Left lobe of liver (tissue), 2 donors: Measurements from ENCODE around the gene CAMKMT. TPM values are rescaled to one million over a fixed set of nuclear protein-coding genes. Genes with fewer than 3 reads are reported as not detected.

Source experiments
- ATAC-seq: fragments of 200-7000 bp; cut with Tn5 transposase; one replicate; pipeline ENCODE4 v1.9.1; 2020; ENCODE audit warnings: mild to moderate bottlenecking, moderate library complexity
- DNase-seq: peaks from one replicate; pipeline ENCODE4 v3.0.0-alpha.2; 2020; ENCODE audit warnings: low spot score
- total RNA-seq: library from RNA; stranded (reverse); gene quantifications from one replicate; pipeline ENCODE4 v1.2.1, GENCODE V29; 2021
- donor health status: DM: no; HTN: no; CAD: no; lungs with moderate emphysema.
- donor health status: DM: no; HTN: yes; CAD: no.

CAMKMT gene
- 4.9 TPM for total RNA-seq

GRCh38 chr2:44361330-44362206 lies at the start of gene CAMKMT, which contains the start of gene PREPL:
TSS of gene CAMKMT (plus strand) at chr2:44361947.
TSS of gene PREPL (minus strand) at chr2:44361494. CDS start at chr2:44346342, 15,152 bp downstream.
- ATAC-seq (peak; percentile 94), DNase-seq (peak; percentile 98)

GRCh38 chr2:44314362-44314761 lies 47.4 kb upstream of the CAMKMT start:
- ATAC-seq (no peak), DNase-seq (no peak)

DNA sequence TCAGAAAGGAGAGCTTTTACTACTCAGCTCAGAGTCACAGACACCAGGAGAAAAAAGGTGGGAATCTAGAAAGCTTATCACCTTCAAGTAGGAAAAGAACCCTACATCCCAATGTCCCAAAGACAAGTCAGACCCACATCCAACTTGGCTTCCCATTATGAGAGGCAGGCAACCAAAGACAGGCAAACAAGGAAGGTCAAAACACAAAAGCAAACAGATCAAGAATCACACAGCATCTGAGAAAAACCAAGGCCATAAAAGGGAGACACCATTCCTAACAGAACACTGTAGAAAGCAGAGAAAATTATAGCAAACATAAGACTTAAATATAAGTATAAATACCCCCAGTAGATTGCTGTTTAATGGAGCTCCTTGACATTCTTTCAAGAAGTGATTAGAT lies 45.8 kb upstream of the CAMKMT start:
- ATAC-seq (no peak), DNase-seq (no peak)

GRCh38 chr2:44320832-44321231 lies 40.9 kb upstream of the CAMKMT start:
- ATAC-seq (no peak), DNase-seq (no peak)

DNA sequence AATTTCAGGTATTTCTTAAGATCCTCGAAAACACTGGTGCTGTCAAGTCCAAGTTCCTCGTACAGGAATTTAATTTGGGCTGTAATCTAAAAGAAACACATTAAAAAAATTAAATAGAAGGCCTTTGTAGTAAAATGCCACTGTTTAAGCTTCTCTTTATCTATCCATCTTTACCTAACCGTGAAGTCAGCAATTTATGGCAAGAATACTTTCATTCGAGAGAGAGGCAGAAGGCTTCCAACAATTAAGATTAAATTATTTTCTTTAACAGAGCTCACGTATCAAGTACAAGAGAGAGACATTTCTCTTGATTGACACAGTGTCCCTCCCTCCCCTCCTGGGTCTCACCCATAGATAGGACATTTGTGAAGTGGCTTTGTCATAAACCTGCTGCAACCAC lies 40.4 kb upstream of the CAMKMT start:
- DNase-seq, result no peak
- no peak for ATAC-seq

- ATAC-seq, result peak; percentile 79
- DNase-seq, result no peak
Measured at GRCh38 chr2:44324971-44325426, 36.7 kb upstream of the CAMKMT start.

- ATAC-seq, result no peak
- DNase-seq, result no peak
Measured at GRCh38 chr2:44325897-44326296, 35.9 kb upstream of the CAMKMT start.

DNA sequence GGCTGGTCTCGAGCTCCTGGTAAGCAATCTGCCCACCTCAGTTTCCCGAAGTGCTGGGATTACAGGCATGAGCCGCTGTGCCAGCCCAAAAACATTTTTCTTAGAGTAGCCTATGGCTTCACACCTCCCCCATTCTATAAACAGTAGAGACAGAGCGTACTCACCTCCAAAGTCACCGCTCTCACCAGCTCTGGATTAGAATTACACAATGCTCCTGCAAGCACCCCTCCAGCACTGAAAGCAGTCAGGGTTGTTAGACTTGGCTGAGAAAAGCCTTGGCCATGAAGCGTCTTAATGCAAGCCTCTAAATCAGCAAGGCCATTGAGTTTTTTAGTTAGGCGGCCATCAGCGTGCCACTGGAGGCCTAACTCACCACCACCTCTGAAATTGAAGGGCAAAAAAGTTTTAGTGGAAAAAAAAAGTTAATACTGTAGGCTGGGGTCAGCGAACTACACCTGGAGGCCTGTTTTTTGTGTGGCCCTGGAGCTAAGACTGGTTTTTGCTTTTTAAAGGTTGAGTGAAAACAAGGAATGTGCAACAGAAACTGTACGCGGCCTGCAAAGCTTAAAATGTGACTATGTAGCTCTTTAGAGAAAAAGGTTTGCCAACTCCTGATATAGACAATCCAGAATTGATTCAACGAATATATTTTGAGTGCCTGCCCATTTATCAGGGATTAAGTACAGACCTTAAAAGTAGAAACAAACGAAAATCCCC lies 35.0 kb upstream of the CAMKMT start:
- DNase-seq, result no peak
- ATAC-seq, result peak; percentile 31

- ATAC-seq (no peak), DNase-seq (no peak)
Measured at GRCh38 chr2:44328750-44329149, 33.0 kb upstream of the CAMKMT start.

- no peak for ATAC-seq
- DNase-seq, result no peak
Measured at GRCh38 chr2:44329343-44329742, 32.4 kb upstream of the CAMKMT start.

DNA sequence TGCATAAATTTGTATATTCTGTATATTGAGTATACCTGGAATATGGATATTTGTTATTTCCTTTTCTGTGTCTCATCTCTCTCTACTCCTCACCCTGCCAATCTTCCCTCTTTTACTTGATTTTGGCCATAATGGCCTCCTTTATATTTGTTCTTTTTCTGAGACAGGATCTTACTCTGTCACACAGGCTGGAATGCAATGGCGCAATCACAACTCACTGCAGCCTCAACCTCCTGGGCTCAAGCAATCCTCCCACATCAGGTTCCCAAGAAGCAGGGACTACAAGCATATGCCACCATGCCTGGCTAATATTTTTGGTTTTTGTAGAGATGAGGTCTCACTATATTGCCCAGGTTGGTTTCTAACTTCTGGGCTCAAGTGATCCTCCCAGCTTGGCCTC lies 30.9 kb upstream of the CAMKMT start:
- ATAC-seq (no peak), DNase-seq (no peak)

GRCh38 chr2:44333994-44334393 lies 27.8 kb upstream of the CAMKMT start:
- DNase-seq (no peak), ATAC-seq (no peak)

- ATAC-seq (no peak), DNase-seq (no peak)
Measured at GRCh38 chr2:44335806-44336538, 25.8 kb upstream of the CAMKMT start.

DNA sequence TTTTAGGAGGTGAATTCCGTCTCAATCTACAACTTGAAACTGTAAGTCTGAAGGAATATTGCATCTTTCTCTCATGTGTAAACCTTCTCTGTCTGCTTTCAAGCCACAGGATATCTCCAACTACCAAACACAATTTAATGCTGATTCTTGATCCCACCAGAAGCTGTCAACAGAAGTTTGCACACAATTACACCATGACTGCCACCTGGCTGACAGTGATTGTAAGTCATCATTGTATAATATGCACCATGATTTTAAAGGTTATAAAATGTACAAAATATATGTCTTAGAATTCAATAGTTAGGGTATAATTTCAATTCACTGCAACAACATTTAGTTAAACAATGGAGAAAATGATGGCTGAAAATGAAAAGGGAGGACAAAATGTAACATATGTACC lies 18.9 kb upstream of the CAMKMT start:
- no peak for DNase-seq
- peak; percentile 74 for ATAC-seq

DNA sequence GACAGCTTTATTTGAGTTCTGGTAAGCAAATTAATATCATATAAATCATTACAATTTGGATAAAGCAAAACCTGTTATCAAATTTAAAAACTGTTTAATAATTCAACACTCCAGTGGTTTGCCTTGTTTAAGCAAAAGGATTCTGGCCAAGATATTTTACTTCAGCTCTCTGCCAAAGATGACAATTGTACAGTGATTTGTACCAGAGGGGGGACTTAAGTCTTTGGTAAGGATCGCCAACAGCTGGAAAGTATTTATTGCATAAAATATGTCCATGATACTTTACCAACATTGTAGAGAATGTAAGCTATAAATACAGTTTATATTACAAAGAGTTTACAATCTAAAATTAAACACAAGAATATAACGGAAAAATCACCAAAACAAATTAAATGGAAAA lies 14.2 kb upstream of the CAMKMT start:
- DNase-seq (no peak), ATAC-seq (no peak)

DNA sequence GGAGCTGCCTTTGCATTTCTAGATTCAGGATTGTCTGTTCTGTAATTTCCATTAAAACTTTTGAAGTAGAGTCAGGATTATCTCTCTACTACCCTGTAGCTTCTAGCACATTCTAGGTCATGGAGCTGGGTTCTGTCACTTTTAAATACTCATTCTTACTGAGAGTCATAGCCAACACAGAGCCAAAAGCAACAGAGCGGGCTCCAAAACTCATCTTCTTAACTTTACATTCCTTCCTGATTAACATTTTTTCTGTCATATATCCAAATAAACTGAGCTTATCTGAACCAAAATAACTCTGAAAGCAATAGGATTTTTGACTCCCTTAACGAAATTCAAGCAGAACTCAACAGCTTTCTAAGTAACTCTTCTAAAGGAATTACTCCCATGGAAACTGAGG lies 13.3 kb upstream of the CAMKMT start:
- DNase-seq, result no peak
- peak; percentile 29 for ATAC-seq

GRCh38 chr2:44349506-44349905 lies 12.2 kb upstream of the CAMKMT start:
- DNase-seq, result no peak
- no peak for ATAC-seq

- ATAC-seq, result no peak
Measured at GRCh38 chr2:44351088-44351487, 10.7 kb upstream of the CAMKMT start.

GRCh38 chr2:44351676-44352075 lies 10.1 kb upstream of the CAMKMT start:
- ATAC-seq (no peak), DNase-seq (no peak)

More at GRCh38 chr2:44351088-44351487, 10.7 kb upstream of the CAMKMT start:
- DNase-seq, result no peak

DNA sequence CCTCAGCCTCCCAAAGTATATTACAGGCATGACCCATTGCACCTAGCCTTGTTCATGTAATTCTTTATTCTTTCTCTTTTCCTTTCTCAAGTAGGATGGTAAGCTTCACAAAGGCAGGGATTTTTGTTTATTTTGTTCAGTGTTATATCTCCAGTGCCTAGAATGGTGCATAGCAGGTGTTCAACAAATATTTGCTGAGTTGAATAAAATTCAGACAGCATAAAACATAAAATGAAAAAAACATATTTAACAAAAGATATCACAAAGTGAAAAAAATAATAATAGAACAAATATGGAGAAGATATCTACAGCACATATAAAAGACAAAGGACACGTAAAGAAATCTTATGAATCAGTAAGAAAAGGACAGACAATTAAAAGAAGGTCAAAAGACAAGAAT lies 9.2 kb upstream of the CAMKMT start:
- ATAC-seq (no peak), DNase-seq (no peak)

- DNase-seq (no peak), ATAC-seq (no peak)
Measured at GRCh38 chr2:44354761-44355160, 7.0 kb upstream of the CAMKMT start.
